ENCODE results near the gene KCTD14.
"Not testable (repeated sequence)": the region's sequence is repeated elsewhere in the genome, so short reads cannot be mapped to it uniquely, and the experiment has no call there.

Gene KCTD14, protein sequence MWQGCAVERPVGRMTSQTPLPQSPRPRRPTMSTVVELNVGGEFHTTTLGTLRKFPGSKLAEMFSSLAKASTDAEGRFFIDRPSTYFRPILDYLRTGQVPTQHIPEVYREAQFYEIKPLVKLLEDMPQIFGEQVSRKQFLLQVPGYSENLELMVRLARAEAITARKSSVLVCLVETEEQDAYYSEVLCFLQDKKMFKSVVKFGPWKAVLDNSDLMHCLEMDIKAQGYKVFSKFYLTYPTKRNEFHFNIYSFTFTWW

DNA sequence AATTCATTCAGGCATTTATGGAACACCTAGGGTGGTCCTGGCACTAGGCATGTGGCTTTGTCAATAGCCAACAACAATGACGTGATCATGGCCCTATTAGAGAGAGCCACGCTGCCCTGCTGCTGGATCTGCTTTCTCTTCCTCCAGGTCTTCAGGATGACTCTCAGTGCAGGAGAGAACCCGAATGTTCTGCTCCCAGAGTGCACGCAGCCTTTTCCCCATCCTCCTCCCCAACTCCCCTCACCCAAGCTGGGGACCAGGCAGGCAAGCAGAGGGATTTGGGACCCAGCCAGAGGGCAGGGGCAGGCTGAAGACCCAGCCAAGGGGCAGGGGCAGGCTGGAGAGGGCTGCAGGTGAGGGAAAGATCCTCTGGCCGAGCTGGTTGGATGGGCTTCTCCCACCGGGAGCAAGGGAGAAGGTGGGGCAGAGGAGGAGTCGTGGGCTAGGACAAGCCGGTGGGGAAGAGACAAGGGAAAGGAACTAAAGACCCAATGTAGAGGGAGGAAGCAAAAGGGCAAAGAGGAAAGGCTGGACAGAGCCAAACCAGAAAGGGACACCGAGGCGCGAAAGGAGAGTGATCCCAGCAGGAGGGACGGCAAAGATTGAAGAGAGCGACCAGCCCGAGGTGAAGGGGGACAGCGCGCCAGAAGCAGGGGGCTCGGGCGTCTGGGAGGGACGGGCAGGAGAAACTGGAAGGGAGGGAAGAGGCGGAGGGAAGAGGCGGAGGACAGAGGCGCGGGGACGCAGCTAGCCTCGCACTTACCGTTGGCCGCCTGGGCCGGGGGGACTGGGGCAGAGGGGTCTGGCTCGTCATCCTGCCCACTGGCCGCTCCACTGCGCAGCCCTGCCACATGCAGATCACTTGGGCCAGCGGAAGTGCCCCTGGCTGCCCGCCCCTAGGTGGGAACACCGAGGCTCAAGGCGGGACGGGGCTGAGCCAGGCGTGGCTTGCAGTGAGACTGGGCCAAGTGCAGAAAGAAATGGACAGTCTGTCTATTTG is at the start of gene KCTD14:
Gene KCTD14 (minus strand): TSS at position 880 of the 1,000 bp plus-strand sequence. CDS start 27 bp downstream, at position 853.
- no peak for DNase-seq (ENCODE audit: low read depth in 2 of 2)

DNA sequence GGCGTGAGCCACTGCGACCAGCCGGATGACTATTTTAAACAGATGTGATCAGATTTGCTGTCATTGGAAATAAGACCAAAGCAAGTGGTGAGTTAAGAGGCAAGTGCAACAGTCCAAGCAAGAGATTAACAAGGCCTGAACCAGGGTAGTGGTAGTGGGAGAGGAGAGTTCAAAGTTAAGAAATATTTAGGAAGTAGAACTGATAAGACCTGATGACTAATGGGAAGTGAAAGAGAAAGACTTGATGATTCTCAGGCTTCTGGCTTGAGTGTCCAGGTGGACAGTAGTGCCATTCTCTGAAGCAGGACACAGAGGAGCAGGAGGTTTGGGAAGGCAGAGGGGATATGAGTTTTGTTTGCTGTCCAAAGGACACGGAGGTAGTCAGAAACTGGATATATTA is 49.4 kb upstream of the KCTD14 start:
- DNase-seq (ENCODE audit: low read depth in 2 of 2), result no peak

DNA sequence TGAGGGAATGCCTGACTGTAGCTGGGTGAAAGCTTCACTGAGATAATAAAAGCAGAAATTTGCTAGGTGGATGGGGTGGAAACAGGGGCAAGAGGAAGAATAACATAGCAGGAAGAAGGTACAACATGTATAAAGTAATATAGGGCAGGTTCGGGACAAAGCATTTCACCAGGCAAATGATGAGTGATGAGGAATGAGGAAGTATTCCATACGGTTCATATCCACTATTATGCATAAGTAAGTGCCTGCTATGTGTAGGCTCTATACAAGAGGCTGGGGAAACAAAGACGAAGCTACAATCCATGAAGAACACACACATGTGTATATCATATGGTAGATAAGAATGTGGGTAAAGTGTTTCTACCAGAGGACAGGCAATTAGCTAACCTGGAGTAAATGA is 48.6 kb upstream of the KCTD14 start:
- no peak for DNase-seq (ENCODE audit: low read depth in 2 of 2)

DNA sequence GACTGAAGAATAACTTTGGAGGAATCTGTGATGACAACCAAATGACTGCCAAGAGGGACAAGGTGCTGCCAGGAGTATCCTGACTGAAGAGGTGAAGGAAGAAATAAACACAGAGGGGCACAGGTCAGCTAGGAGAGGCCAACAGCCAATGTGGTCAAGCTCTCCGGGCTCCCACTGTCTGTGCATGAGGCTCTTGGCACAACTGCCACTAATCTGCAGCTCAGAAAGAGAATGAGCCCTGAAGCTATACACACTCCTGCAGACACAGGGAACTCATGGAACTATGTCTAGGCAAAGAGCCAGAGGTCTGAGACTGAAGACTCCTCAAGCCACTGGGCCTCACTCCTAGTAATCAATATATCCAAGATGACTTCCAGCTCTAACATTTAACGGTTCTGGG is 47.5 kb upstream of the KCTD14 start:
- DNase-seq (ENCODE audit: low read depth in 2 of 2), result no peak

DNA sequence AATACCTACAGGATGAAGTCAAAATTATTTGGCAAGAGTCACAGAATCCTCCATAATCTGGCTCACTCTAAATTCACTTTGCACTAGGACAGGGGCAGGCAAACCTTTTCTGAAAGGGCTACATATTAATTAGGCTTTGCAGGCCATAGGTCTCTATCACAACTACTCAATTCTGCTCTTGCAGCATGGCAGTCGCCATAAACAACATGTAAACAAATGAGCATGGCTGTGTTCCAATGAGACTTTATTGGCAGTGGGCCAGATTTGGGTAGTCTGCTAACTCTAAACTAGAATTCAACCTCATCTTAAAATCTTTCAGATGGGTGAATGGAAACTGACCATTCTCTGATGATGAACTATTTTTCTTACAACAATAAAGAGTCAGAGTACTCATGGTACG is 46.4 kb upstream of the KCTD14 start:
- no peak for DNase-seq (ENCODE audit: low read depth in 2 of 2)

DNA sequence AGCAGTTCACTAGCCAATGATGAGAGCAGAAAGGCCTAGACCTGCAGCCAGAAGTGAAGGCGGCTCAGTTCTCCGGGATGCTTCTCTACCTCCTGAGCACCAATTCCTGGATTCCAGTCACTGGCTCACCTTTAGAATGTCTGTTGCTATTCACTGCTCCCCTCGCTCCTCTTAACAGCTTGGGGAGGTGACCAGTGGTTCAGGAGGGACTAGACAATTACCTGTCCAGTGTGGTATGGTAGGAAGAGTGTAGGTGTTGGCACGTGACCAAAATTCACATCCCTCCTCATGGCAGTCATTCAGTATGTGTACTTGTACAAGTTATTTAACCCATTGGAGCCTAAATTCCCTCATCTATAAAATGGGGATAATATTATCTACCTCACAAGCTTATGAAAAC is 44.6 kb upstream of the KCTD14 start:
- DNase-seq (ENCODE audit: low read depth in 2 of 2), result no peak

DNA sequence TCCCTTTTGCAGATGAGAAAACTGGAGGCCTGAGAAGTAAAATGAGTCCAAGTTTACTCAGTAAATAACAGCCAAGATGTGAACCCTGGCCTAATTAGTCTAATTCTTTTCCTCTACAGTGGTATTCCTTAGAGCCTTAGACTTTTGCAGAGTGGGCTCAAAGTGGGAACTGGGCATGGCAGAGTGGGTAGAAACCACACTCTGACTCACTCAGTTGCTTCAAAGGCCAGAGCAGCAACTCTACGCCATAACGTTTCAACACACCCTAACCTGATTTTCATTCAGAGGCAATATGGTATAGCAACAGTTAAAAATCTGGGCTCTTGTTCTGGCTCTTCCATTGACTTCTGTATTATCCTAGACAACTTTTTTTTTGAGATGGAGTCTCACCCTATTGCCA is 43.4 kb upstream of the KCTD14 start:
- no peak for DNase-seq (ENCODE audit: low read depth in 2 of 2)

DNA sequence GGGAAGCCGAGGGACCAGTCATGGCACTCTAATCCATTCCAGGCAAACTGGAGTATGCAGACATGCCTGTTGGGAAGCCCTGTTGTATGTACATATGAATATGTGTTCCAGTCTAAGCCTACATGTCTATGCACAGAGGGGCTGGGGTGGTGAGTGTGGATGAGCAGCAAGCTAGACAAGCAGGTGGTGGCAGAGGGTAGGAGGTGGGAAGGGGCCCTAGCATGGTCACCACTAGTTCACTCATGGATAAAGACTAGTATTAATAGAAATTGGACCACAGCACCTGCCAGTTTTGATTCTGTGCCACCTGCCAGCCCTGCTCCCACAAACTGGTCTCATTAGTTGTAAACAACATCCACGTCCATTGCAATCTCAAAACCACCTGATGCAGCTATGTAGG is 42.1 kb upstream of the KCTD14 start:
- no peak for DNase-seq (ENCODE audit: low read depth in 2 of 2)

DNA sequence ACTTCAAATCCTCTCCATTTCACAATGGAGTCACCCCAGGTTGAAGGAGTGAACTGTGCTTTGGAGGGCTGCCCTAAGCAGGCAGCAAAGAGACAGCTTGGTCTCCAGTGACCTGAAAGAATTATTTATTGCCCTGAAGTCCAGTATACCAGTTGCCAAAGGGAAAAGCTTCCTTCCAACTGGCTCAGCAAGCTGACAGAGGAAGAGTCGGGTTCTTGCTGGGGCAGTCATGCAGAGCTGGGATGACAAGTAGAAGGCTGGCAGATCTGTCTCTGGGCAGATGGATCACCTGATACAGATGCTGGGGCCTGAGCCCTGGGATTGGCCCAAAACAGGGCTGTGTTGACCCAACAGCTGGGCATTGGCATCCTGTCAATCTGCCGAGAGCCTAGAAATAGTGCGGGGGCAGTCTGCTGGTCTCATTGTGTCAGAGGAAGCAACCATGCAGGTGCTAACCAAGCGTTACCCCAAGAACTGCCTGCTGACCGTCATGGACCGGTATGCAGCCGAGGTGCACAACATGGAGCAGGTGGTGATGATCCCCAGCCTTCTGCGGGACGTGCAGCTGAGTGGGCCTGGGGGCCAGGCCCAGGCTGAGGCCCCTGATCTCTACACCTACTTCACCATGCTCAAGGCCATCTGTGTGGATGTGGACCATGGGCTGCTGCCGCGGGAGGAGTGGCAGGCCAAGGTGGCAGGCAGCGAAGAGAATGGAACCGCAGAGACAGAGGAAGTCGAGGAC is 40.5 kb upstream of the KCTD14 start, which contains the start of gene THRSP:
Gene THRSP (plus strand): TSS at position 422 of the 742 bp plus-strand sequence. CDS start 21 bp downstream, at position 443.
- no peak for DNase-seq (ENCODE audit: low read depth in 2 of 2)

DNA sequence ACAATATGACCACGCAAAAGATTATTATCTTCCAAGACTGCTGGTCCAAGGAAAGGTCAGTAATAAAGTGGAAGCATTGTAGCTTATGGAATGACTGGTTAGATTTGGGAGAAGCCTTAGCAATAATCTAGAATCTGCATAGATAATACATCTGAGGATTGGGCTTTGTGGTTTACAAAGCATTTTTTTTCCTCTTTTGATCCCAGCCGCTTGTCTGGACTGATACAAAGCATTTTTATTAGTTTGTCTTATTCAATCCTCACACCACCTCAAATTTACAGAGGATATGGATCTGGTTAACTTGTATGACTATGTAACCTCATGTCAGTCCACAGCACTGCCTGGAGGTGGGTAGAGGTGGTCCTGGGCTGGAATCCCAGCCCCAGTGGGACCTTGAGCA is 39.6 kb upstream of the KCTD14 start:
- no peak for DNase-seq (ENCODE audit: low read depth in 2 of 2)

DNA sequence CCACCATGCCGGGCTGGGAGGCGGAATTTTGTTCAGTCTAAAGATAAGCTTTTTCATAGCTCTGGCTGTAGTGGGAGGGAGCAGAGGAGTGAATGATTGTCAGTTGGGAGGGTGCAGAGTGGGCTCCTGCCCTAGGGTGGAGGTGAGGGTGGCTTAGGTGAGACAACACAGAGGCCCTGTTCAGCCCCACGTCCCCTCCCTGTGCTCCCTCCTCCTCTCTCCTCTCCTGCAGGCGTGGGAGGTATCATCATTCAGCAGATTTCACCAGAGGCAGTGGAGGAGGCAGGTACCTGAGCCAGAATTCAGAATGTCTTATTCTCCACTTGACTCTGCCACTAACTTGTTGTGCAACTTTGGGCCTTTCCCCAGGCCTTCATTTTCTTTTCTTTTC is 38.8 kb upstream of the KCTD14 start:
- no peak for DNase-seq (ENCODE audit: low read depth in 2 of 2)

DNA sequence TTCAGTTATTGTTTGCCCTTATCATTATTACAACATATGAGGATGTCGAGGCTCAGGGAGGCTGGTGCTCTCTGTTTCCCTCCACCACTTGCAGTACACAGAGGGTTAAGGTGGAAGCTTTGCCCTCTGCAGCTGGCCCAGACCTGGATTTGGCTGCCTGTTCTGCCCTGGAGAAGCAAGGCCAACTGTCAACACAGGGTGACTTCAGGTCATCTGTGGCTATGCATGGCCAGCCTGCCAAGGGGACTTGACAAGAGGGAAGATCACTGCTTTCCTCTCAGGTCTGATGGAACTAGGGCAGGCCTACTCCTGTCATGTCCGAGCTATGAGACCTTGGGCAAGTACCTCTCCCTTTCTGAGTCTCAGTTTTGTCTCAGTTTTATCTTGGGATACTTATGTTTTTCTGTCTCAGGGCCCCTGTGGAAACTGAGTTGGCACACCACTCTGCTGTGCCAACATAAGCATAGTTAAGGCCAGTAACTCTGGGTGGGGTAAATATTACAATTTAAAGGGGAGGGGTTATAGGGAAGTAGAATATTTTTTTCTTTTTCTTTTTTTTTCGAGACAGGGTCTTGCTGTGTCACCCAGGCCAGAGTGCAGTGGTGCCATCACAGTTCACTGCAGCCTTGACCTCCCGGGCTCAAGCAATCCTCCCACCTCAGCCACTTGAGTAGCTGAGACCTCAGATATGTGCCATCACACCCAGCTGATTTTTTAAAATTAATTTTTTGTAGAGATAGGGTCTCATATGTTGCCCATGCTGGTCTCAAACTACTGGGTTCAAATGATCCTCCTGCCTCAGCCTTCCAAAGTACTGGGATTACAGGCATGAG is 38.2 kb upstream of the KCTD14 start:
- no peak for DNase-seq (ENCODE audit: low read depth in 2 of 2)

DNA sequence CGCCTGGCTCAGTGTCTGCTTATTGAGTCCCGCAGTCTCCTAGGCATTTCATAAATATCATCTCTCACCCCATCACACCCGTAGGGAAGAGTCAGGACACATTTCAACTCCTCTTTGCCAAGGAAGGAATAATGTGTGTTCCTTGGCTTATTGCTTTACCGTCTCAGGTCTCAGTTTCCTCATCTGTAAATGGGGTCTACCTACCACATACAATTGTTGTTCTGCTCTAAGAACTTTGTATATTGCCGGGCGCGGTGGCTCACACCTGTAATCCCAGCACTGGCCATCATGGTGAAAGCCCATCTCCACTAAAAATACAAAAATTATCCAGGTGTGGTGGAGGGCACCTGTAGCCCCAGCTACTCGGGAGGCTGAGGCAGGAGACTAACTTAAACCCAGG is 37.5 kb upstream of the KCTD14 start:
- no peak for DNase-seq (ENCODE audit: low read depth in 2 of 2)

DNA sequence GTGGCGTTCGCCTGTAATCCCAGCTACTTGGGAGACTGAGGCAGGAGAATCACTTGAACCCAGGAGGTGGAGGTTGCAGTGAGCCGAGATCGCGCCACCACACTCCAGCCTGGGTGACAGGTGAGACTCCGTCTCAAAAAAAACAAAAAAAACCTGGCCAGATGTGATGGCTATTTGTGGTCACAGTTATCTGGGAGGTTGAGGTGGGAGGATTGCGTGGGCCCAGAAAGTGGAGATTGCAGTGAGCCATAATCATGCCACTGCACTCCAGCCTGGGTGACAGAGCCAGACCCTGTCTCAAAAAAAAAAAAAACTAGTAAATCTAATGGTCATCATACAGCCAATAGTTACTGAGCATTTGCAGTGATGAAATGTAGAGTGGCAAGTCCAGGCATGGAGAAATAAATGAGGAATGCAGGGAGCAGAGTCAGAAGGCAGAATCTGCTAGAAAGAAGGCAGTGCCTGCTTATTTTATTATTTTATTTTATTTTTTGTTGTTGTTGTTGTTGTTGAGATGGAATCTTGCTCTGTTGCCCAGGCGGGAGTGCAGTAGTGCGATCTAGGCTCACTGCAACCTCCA is 36.8 kb upstream of the KCTD14 start:
- not testable (repeated sequence) for DNase-seq (ENCODE audit: low read depth in 2 of 2)

DNA sequence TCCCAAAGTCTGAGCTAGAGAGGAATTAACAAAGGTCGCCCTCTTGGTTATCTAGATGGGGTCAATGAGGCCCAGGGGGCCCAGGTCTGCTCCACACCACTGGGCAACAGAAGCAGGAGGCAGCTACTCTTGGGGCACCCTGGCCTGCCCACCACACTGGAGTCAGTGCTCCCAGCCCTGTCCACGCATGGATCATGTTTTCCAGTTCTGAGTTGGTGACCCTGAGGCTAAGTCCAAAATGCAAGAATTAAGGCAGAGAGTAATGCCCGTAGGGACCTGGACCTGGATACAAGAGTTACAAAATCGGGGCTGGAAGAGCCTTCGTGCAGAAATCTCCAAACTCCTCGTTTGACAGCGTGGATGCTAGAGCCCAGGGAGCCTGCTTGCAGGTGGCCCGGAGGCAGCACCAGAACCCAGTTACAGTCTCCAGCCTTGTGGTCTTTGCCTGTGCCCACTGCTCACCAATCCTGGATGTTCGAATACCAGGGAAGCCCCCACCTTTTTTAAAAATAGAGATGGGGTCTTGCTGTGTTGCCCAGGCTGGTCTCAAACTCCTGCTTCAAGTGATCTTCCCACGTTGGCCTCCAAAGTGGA is 34.5 kb upstream of the KCTD14 start:
- DNase-seq (ENCODE audit: low read depth in 2 of 2), result no peak

DNA sequence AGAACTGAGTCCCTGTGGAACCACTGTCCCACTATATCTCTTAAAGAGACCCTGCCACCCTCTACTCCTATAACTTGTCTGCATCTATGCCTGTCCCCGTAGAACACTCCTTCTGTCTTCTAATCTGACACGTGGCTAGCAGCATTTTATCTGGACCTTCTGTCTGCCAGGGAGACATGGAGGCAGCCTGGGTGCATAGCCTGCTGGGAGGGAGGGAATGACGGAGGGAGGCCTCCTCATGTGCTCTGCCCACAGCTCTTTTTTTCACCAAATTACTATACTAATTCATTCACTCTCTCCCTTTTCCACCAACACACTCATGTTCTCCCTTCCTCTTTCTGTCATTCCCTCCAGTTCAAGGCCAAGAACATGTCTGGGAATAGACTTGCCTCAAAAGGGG is 33.0 kb upstream of the KCTD14 start:
- DNase-seq (ENCODE audit: low read depth in 2 of 2), result no peak

DNA sequence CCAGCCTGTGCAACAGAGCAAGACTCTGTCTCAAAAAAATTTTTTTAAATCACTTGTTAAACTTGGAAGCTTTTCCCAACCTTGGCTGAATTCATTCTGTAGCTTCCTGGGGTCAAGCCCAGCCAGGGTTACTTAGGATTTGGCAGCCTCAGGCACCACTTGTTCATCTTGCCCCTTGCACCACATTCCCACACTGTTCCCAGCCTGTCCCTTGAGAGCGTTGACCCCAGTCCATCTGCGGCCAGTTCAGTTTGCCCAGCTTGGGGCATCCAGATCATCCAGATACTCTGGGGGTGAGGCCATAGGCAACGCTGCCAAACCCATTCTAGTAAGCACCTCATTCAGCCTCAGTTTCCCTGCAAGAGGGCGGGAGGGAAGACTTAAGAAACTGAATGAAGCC is 31.9 kb upstream of the KCTD14 start:
- DNase-seq (ENCODE audit: low read depth in 2 of 2), result no peak

DNA sequence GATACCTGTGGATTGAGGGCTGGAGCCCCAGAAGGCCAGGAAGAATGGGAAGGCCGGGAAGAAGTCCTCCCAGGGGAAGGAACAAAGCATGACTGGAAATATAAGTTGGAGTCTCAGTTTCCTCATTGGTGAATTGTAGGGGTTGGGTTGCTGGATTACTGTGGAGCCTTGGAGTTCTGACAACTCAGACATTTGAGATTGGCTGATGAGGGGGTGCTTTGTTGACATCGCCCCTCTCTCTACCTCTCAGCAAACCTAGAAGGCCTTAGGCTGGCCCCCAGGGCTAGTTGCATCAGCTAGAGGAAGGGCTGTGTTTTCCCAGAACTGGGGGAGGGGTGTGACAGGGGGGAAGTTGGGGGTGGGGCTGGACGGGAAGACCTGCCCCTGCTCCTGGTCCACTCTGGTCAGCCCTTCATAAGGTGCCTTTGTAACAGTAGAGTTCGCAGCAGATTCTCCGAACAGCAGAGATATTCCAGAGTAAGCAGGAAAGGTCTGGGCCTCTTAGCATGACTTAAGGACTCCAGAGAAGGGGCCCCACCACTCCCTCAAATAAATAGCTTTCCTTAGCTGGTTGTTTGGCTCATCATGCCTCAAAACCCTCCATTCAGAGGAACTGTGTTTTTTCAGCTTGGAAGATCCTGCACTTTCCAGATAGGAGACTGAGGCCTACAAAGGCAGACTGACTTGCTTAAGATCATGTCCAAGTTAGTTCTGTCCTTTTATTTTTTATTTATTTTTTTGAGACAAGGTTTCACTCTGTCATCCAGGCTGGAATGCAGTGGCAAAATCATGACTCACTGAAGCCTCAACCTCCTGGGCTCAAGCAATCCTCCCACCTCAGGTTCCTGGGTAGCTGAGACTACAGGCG is 28.1 kb upstream of the KCTD14 start:
- no peak for DNase-seq (ENCODE audit: low read depth in 2 of 2)

DNA sequence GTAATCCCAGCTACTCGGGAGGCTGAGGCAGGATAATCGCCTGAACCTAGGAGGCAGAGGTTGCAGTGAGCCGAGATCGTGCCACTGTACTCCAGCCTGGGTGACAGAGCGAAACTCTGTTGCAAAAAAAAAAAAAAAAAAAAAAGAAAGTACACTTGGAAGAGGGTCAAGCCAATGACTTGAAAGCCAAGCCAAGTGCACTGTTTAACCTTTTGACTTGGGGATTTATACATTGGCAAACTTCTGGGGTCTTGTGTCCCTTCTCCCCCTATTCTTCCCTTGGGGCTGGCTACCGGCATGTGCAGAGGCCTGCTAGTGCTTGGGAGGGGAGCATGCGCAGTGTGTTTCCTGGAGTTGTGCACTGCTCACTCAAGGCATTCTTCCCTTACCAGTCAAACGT is 26.3 kb upstream of the KCTD14 start:
- DNase-seq (ENCODE audit: low read depth in 2 of 2), result no peak

DNA sequence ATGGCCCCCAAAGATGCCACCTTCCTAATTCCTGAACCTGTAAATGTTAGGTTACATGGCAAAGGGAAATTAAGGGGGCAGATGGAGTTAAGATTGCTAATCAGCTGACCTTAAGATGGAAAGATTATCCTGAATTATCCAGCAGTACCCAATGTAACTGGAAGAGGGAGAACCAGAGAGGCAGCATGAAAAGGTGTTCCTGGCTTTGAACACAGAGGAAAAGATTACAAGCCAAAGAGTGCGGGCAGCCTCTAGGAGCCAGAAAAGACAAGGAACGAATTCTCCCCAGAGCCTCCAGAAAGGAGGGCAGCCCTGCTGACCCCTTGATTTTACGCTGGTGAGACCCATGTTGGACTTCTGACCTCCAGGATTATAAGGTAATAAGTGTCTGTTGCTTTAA is 25.5 kb upstream of the KCTD14 start:
- DNase-seq (ENCODE audit: low read depth in 2 of 2), result no peak

Data from stimulated activated CD4-positive, alpha-beta T cell treated with anti-CD3 and anti-CD28 coated beads, Interleukin-4, amount 100 ng/mL, for 48 hours (primary cell).